WTC11 (cell line): ENCODE results near the gene ARMH4. TPM values are rescaled to one million over a fixed set of nuclear protein-coding genes. Genes with fewer than 3 reads are reported as not detected.

Source experiments
- ATAC-seq: fragments of 200-7000 bp; cut with Tn5 transposase; 2 replicates; pipeline ENCODE4 v1.10.0; 2021; ENCODE audit warnings: mild to moderate bottlenecking, moderate library complexity
- CTCF ChIA-PET: fragments of 300-600 bp; sonication (Branson Sonifier 250); formaldehyde crosslinking; loops from one replicate; lab custom pipeline; 2021; ENCODE audit warnings: antibody characterized with exemption; lab: Charles Lee
- POLR2A ChIA-PET: fragments of 350-600 bp; sonication (Branson Sonifier 250); formaldehyde crosslinking; loops from one replicate; lab custom pipeline; 2021; ENCODE audit warnings: antibody characterized with exemption; lab: Charles Lee
- DNase-seq: peaks from one replicate; pipeline ENCODE4 v3.0.0; 2021; ENCODE audit warnings: low spot score
- H3K27ac Mint-ChIP-seq: 2 replicates; pipeline ENCODE4 v1.8.0; 2021; ENCODE audit warnings: mixed read lengths
- H3K27me3 Mint-ChIP-seq: 2 replicates; pipeline ENCODE4 v1.8.0; 2021; ENCODE audit warnings: low read depth, mild to moderate bottlenecking, moderate library complexity, mixed read lengths
- H3K36me3 Mint-ChIP-seq: 2 replicates; pipeline ENCODE4 v1.8.0; 2021; ENCODE audit warnings: mixed read lengths
- H3K4me1 Mint-ChIP-seq: 2 replicates; pipeline ENCODE4 v1.8.0; 2022; ENCODE audit warnings: mixed read lengths
- H3K4me3 Mint-ChIP-seq: 2 replicates; pipeline ENCODE4 v1.8.0; 2021; ENCODE audit warnings: mild to moderate bottlenecking, moderate library complexity, mixed read lengths
- H3K9me3 Mint-ChIP-seq: 2 replicates; pipeline ENCODE4 v1.8.0; 2021; ENCODE audit warnings: mixed read lengths
- AFF4 ChIP-seq: sonication (generic); formaldehyde crosslinking; IDR thresholded peaks from 2 replicates; pipeline ENCODE4 v1.8.1; 2023; ENCODE audit warnings: mild to moderate bottlenecking, missing genetic modification reagents, borderline replicate concordance
- ELF4 ChIP-seq: sonication (generic); formaldehyde crosslinking; IDR thresholded peaks from 2 replicates; pipeline ENCODE4 v1.8.1; 2022; ENCODE audit warnings: low read depth, mild to moderate bottlenecking, moderate library complexity, missing genetic modification reagents
- ESRRA ChIP-seq: sonication (generic); formaldehyde crosslinking; IDR thresholded peaks from 2 replicates; pipeline ENCODE4 v1.8.1; 2022; ENCODE audit warnings: mild to moderate bottlenecking, missing genetic modification reagents, borderline replicate concordance
- ETV6 ChIP-seq: sonication (generic); formaldehyde crosslinking; IDR thresholded peaks from 2 replicates; pipeline ENCODE4 v1.8.1; 2022; ENCODE audit warnings: mild to moderate bottlenecking, missing genetic modification reagents
- FOXP1 ChIP-seq: sonication (generic); formaldehyde crosslinking; IDR thresholded peaks from 2 replicates; pipeline ENCODE4 v1.8.0; 2022; ENCODE audit warnings: missing genetic modification reagents, mild to moderate bottlenecking, moderate library complexity, borderline replicate concordance
- NR3C1 ChIP-seq: sonication (generic); formaldehyde crosslinking; conservative IDR thresholded peaks from 2 replicates; pipeline ENCODE4 v1.8.1; 2023; ENCODE audit warnings: low read depth, mild to moderate bottlenecking, missing genetic modification reagents
- PREB ChIP-seq: sonication (generic); formaldehyde crosslinking; IDR thresholded peaks from 2 replicates; pipeline ENCODE4 v1.8.1; 2022; ENCODE audit warnings: mild to moderate bottlenecking, missing genetic modification reagents, moderate library complexity, borderline replicate concordance
- TCF7 ChIP-seq: sonication (generic); formaldehyde crosslinking; IDR thresholded peaks from 2 replicates; pipeline ENCODE4 v1.8.0; 2022; ENCODE audit warnings: mild to moderate bottlenecking, low read depth, missing genetic modification reagents, moderate library complexity
- TEAD1 ChIP-seq: sonication (generic); formaldehyde crosslinking; IDR thresholded peaks from 2 replicates; pipeline ENCODE4 v1.8.0; 2022; ENCODE audit warnings: mild to moderate bottlenecking, missing genetic modification reagents
- ZNF416 ChIP-seq: fragments of 250-450 bp; sonication (Bioruptor Pico); IDR thresholded peaks from 2 replicates; pipeline ENCODE4 v1.9.0; 2021; ENCODE audit warnings: mild to moderate bottlenecking, inconsistent platforms
- ZNF671 ChIP-seq: fragments of 250-450 bp; sonication (Bioruptor Pico); IDR thresholded peaks from 2 replicates; pipeline ENCODE4 v1.8.0; 2021; ENCODE audit warnings: mild to moderate bottlenecking
- ZSCAN18 ChIP-seq: fragments of 250-450 bp; sonication (Bioruptor Pico); IDR thresholded peaks from 2 replicates; pipeline ENCODE4 v2.1.2; 2022; ENCODE audit warnings: mild to moderate bottlenecking, moderate library complexity
- total RNA-seq: library from RNA; stranded (reverse); gene quantifications from 3 replicates; pipeline ENCODE4 v1.2.3, GENCODE V29; 2021
- TF ChIP-seq, protein P1 (sequence below): sonication (generic); formaldehyde crosslinking; IDR thresholded peaks from 2 replicates; pipeline ENCODE4 v1.8.1; 2023; ENCODE audit warnings: mild to moderate bottlenecking, moderate library complexity, missing genetic modification reagents
- TF ChIP-seq, protein P2 (sequence below): sonication (generic); formaldehyde crosslinking; IDR thresholded peaks from 2 replicates; pipeline ENCODE4 v1.8.0; 2022; ENCODE audit warnings: mild to moderate bottlenecking, missing genetic modification reagents
- TF ChIP-seq, protein P3 (sequence below): sonication (generic); formaldehyde crosslinking; conservative IDR thresholded peaks from 2 replicates; pipeline ENCODE4 v1.8.1; 2023; ENCODE audit warnings: mild to moderate bottlenecking, low read depth, missing genetic modification reagents, moderate library complexity
- TF ChIP-seq, protein P4 (sequence below): fragments of 250-450 bp; sonication (Bioruptor Pico); IDR thresholded peaks from 2 replicates; pipeline ENCODE4 v1.9.0; 2021; ENCODE audit warnings: mild to moderate bottlenecking
- TF ChIP-seq, protein P5 (sequence below): sonication (generic); formaldehyde crosslinking; IDR thresholded peaks from 2 replicates; pipeline ENCODE4 v1.8.0; 2023; ENCODE audit warnings: missing genetic modification reagents

The ARMH4 gene
- total RNA-seq, 1 experiment from 2014 or later = 12.2 TPM

- ChIA-PET CTCF (no interaction called here), POLR2A (no interaction called here)
- H3K27me3 Mint-ChIP-seq = peaks cover 7% of the 10 kb centered on the region
- ATAC-seq (no peak), DNase-seq (no peak)
- H3K4me3 Mint-ChIP-seq = no peak overlapping the region
- TF ChIP-seq, protein P1, sequence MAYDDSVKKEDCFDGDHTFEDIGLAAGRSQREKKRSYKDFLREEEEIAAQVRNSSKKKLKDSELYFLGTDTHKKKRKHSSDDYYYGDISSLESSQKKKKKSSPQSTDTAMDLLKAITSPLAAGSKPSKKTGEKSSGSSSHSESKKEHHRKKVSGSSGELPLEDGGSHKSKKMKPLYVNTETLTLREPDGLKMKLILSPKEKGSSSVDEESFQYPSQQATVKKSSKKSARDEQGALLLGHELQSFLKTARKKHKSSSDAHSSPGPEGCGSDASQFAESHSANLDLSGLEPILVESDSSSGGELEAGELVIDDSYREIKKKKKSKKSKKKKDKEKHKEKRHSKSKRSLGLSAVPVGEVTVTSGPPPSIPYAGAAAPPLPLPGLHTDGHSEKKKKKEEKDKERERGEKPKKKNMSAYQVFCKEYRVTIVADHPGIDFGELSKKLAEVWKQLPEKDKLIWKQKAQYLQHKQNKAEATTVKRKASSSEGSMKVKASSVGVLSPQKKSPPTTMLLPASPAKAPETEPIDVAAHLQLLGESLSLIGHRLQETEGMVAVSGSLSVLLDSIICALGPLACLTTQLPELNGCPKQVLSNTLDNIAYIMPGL (CRISPR knock-in tag) = no peak
- no peak for TF ChIP-seq AFF4 (CRISPR knock-in tag)
- TF ChIP-seq, protein P2, sequence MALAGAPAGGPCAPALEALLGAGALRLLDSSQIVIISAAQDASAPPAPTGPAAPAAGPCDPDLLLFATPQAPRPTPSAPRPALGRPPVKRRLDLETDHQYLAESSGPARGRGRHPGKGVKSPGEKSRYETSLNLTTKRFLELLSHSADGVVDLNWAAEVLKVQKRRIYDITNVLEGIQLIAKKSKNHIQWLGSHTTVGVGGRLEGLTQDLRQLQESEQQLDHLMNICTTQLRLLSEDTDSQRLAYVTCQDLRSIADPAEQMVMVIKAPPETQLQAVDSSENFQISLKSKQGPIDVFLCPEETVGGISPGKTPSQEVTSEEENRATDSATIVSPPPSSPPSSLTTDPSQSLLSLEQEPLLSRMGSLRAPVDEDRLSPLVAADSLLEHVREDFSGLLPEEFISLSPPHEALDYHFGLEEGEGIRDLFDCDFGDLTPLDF (CRISPR knock-in tag) = no peak
- TF ChIP-seq ESRRA (CRISPR knock-in tag) = no peak
- TF ChIP-seq NR3C1 (CRISPR knock-in tag) = no peak
- TF ChIP-seq ZNF416 = no peak
- TF ChIP-seq ELF4 = no peak
- no peak for TF ChIP-seq ETV6 (CRISPR knock-in tag)
- TF ChIP-seq ZNF671 (CRISPR knock-in tag) = no peak
- TF ChIP-seq TCF7 = no peak
- TF ChIP-seq PREB (CRISPR knock-in tag) = no peak
- TF ChIP-seq, protein P3, sequence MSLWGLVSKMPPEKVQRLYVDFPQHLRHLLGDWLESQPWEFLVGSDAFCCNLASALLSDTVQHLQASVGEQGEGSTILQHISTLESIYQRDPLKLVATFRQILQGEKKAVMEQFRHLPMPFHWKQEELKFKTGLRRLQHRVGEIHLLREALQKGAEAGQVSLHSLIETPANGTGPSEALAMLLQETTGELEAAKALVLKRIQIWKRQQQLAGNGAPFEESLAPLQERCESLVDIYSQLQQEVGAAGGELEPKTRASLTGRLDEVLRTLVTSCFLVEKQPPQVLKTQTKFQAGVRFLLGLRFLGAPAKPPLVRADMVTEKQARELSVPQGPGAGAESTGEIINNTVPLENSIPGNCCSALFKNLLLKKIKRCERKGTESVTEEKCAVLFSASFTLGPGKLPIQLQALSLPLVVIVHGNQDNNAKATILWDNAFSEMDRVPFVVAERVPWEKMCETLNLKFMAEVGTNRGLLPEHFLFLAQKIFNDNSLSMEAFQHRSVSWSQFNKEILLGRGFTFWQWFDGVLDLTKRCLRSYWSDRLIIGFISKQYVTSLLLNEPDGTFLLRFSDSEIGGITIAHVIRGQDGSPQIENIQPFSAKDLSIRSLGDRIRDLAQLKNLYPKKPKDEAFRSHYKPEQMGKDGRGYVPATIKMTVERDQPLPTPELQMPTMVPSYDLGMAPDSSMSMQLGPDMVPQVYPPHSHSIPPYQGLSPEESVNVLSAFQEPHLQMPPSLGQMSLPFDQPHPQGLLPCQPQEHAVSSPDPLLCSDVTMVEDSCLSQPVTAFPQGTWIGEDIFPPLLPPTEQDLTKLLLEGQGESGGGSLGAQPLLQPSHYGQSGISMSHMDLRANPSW (CRISPR knock-in tag) = no peak
- TF ChIP-seq, protein P4, sequence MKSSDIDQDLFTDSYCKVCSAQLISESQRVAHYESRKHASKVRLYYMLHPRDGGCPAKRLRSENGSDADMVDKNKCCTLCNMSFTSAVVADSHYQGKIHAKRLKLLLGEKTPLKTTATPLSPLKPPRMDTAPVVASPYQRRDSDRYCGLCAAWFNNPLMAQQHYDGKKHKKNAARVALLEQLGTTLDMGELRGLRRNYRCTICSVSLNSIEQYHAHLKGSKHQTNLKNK (CRISPR knock-in tag) = no peak
- TF ChIP-seq, protein P5, sequence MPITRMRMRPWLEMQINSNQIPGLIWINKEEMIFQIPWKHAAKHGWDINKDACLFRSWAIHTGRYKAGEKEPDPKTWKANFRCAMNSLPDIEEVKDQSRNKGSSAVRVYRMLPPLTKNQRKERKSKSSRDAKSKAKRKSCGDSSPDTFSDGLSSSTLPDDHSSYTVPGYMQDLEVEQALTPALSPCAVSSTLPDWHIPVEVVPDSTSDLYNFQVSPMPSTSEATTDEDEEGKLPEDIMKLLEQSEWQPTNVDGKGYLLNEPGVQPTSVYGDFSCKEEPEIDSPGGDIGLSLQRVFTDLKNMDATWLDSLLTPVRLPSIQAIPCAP = no peak
- TF ChIP-seq ZSCAN18 = no peak
- TF ChIP-seq TEAD1 (CRISPR knock-in tag) = no peak
- no peak for TF ChIP-seq FOXP1 (CRISPR knock-in tag)
- no peaks in the 10 kb centered on the region for H3K36me3 Mint-ChIP-seq
- H3K4me1 Mint-ChIP-seq = no peaks in the 10 kb centered on the region
- no peak overlapping the region for H3K27ac Mint-ChIP-seq
- H3K9me3 Mint-ChIP-seq = no peaks in the 10 kb centered on the region
These were observed 37.2 kb upstream of the ARMH4 start for GRCh38 chr14:58189176-58189575.
